Cerebellar nuclear complex (tissue), 1 donor: ENCODE measurements around the gene PRADC1.
"Not testable (repeated sequence)": the region's sequence is repeated elsewhere in the genome, so short reads cannot be mapped to it uniquely, and the experiment has no call there.

Experiments used
- DNase-seq, 2 experiments: peaks; one replicate each; lab custom pipeline; 2025; lab: John Stamatoyannopoulos, UW

PRADC1 gene

DNA sequence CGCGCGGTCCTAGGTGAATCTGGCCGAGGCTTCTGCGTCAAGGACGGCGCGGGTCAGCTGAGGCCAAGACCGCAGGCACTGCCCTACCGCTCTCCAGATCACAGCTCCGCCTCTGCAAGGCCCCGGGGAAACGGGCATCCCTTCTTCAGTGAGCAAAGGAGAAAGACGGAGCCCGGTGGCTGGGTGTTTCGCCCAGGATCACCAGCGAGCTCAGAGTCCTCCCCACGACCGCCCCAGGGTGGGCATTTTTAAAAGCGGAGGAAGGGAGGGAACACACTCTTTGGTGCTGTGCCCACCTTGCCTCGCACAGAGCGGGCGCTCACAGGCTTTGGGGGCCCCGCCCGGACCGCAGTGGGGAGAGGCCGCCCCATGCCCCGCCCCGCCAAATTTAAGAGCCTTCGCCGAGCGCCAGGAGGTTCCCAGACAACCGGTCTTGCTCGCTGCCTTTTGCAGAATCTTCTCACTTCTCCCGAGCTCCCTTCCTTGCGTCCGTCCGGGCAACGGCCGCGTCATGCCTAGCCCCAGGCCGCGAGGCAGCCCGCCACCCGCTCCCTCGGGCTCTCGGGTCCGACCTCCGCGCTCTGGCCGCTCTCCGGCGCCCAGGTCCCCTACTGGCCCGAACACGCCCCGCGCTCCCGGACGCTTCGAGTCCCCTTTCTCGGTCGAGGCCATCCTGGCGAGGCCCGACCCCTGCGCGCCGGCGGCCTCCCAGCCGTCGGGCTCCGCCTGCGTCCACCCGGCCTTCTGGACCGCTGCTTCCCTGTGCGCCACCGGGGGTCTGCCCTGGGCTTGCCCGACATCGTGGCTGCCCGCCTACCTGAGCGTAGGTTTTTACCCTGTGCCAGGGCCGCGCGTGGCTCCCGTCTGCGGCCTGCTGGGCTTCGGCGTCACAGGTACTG lies 30.6 kb downstream of the PRADC1 start, which contains the start of gene NOTO:
NOTO (plus strand) TSS at position 419 of the 899 bp plus-strand sequence; CDS start at position 512, 93 bp downstream.
- no peak for DNase-seq

DNA sequence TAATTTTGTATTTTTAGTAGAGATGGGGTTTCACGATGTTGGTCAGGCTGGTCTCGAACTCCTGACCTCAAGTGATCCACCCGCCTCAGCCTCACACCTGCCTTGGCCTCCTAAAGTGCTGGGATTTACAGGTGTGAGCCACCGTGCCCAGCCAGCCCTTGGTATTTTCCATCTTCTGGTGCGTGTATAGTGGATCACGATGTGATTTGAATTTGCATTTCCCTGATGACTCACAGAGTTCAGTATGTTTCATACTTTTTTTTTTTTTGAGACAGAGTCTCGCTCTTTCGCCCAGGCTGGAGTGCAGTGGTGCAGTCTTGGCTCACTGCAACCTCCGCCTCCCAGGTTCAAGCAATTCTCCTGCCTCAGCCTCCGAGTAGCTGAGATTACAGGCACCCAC lies 32.8 kb downstream of the PRADC1 start:
- not testable (repeated sequence) for DNase-seq

DNA sequence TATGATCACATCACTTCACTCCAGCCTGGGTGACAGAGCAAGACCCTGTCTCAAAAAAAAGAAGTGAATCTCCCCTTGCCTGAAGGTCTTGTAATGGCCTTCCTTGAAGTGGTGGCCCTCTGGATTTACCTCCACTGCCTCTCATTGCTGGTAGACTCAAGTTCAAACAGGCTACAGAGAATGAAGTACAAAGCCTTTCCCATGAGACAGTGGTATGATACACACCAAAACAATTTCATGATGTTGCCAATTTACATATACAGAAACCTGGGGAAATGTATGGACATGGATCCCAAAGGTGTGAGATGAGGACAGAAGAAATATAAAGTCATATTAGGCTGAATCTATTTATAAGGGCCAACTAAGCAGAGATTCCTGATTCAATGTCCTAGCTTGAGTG lies 35.5 kb downstream of the PRADC1 start:
- no peak for DNase-seq

DNA sequence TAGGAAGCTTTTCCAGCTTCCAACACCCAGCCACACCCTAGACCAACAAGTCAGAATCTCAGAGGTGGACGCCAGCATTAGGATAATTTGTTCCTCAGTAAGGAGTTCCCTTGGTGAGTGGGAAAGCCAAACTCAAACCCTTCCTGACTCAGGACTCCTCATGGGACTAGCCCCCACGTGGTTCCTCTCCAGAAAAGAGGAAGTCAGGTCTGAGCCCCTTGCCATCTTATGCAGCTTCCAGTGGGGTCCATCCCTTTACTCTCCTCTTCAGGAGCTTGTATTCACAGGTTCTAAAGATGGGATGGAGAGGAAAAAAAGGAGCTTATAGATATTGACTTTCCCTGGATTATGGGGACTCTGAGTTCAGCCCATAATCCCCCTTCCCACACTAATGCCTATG lies 45.5 kb downstream of the PRADC1 start:
- no peak for DNase-seq

DNA sequence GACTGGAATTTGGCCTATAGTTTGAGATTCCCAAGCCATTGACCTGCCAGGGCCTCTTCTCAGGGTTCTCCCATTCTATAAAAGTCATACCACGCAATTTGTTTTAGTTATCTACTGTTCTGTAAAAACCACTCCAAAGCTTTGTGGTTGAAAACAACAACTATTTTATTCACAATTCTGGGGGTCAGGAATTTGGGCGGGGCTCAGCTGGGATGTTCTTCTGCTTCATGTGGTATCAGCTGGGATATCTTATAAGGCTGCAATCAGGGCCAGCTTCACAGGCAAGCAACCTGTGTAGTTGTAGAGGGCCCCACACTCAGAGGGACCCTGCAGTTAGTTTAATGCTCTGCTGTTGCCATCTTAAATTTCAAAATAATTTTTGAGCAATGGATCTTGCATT lies 47.1 kb downstream of the PRADC1 start:
- DNase-seq: no peak
